HepG2 (cell line): Measurements from ENCODE around the gene RNFT2.

Source experiments
- NFIC ChIP-seq: IDR thresholded peaks from 2 replicates; pipeline ENCODE4 v1.6.1; 2012; ENCODE audit warnings: mild to moderate bottlenecking, low read length, inconsistent platforms
- ZNF232 ChIP-seq: sonication (generic); formaldehyde crosslinking; IDR thresholded peaks from 2 replicates; pipeline ENCODE4 v1.4.0; 2020; ENCODE audit warnings: missing genetic modification reagents, borderline replicate concordance
- TF ChIP-seq, protein P1 (sequence below): sonication (generic); formaldehyde crosslinking; IDR thresholded peaks from 2 replicates; pipeline ENCODE4 v1.5.0; 2020; ENCODE audit warnings: mild to moderate bottlenecking, missing genetic modification reagents, moderate library complexity
- TF ChIP-seq, protein P2 (sequence below): sonication (generic); formaldehyde crosslinking; conservative IDR thresholded peaks from 2 replicates; pipeline ENCODE4 v1.4.0; 2020; ENCODE audit warnings: missing genetic modification reagents

DNA sequence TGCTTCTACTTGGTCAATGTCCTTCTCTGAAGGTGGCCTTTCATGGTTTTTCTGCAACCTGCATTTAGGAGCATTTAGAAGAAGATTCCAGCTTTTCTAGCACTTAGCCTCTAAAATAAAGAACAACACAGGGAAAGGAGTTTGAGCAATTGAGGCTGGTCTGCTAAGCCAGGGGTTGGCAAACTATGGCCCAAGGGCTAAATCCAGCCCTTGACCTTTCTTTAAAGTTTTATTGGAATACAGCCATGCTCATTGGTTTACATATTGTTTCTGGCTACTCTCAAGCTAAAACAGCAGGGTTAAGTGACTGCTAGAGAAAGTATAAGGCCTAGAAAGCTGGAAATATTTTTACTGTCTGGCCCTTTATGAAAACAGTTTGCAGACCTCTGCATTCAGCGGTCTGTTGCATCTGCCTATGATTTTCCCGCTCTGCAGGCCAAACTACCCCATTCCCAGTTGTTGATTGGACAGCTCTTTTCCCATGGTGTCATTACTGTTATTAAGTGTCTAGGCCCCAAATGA is 39.5 kb upstream of the RNFT2 start:
- TF ChIP-seq, protein P1, sequence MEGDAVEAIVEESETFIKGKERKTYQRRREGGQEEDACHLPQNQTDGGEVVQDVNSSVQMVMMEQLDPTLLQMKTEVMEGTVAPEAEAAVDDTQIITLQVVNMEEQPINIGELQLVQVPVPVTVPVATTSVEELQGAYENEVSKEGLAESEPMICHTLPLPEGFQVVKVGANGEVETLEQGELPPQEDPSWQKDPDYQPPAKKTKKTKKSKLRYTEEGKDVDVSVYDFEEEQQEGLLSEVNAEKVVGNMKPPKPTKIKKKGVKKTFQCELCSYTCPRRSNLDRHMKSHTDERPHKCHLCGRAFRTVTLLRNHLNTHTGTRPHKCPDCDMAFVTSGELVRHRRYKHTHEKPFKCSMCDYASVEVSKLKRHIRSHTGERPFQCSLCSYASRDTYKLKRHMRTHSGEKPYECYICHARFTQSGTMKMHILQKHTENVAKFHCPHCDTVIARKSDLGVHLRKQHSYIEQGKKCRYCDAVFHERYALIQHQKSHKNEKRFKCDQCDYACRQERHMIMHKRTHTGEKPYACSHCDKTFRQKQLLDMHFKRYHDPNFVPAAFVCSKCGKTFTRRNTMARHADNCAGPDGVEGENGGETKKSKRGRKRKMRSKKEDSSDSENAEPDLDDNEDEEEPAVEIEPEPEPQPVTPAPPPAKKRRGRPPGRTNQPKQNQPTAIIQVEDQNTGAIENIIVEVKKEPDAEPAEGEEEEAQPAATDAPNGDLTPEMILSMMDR (CRISPR knock-in tag): no peak
- no peak for TF ChIP-seq ZNF232 (CRISPR knock-in tag)
- TF ChIP-seq NFIC: no peak
- TF ChIP-seq, protein P2, sequence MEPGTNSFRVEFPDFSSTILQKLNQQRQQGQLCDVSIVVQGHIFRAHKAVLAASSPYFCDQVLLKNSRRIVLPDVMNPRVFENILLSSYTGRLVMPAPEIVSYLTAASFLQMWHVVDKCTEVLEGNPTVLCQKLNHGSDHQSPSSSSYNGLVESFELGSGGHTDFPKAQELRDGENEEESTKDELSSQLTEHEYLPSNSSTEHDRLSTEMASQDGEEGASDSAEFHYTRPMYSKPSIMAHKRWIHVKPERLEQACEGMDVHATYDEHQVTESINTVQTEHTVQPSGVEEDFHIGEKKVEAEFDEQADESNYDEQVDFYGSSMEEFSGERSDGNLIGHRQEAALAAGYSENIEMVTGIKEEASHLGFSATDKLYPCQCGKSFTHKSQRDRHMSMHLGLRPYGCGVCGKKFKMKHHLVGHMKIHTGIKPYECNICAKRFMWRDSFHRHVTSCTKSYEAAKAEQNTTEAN: no peak
